HK-2 (cell line): ENCODE measurements around the gene ZNF248.
A peak's percentile ranks its signal among the peaks of the same experiment; 100 is the strongest.
"Not testable (repeated sequence)": the region's sequence is repeated elsewhere in the genome, so short reads cannot be mapped to it uniquely, and the experiment has no call there.

Source experiments
- DNase-seq: peaks from one replicate; pipeline ENCODE4 v3.0.0-alpha.2; 2018; ENCODE audit not compliant: unreplicated experiment

The ZNF248 gene

DNA sequence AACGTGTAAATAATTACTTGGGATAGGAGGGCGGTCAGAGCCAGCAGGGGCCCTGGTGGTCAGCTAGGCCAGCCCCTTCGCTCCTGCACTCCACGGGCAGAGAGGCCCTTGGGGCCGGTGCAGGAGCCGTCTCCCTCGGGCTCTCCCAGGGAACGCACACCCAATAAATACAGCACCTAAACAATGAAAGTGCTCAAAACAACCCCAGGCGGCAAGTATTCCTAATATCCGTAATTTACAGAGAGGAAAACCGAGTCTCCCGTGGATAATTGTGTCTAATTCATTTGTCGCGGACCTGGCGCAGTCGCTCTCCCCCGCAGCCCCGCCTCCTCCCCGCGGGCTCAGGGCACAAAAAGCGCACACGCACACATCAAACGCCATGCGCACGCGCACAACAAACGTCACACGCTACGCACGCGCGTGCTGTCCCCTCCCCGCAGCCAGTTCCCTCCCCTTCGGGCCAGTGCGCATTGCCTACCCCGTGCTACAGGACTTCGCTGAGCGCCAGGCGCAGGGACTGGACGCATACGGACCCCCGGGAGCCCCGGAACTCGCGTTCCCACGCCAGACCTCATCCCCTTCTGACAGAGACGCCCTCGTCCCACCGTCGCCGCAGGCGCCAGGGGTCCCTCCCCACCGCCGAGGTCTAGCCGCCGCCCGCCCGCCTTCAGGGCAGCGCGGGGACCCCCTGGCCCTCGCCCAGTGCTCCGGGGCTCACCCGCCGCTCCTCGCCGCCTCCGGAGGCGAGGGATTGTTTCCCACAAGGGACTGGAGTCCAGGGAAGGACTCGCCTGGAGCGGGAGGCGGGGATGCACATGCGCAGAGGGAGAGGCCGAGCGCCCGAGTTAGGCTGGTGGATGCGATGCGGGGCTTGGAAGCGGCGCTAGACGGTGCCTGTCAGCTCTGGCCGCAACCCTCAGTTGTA, at the start of gene ZNF248:
Gene ZNF248 (minus strand): TSS at position 324 of the 925 bp plus-strand sequence. CDS start 1,300 bp downstream, outside the sequence.
- DNase-seq, result peak; percentile 97

GRCh38 chr10:37906382-37906781, 49.0 kb upstream of the ZNF248 start:
- no peak for DNase-seq

GRCh38 chr10:37896436-37896835, 39.0 kb upstream of the ZNF248 start:
- DNase-seq, result no peak

DNA sequence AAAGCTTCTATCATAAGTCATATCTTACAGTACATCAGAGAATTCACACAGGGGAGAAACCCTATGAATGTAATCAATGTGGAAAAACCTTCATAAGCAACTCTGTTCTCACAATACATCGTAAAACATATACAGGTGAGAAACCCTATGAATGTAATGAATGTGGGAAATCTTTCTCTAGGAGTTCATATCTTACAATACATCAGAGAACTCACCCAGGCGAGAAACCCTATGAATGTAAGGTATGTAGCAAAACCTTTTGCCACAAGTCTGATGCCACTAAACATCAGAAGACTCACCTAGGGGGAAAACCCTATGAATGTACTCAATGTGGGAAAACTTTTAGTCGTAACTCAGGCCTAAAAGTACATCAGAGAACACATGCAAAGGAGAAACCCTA, 38.3 kb upstream of the ZNF248 start:
- DNase-seq, result no peak

DNA sequence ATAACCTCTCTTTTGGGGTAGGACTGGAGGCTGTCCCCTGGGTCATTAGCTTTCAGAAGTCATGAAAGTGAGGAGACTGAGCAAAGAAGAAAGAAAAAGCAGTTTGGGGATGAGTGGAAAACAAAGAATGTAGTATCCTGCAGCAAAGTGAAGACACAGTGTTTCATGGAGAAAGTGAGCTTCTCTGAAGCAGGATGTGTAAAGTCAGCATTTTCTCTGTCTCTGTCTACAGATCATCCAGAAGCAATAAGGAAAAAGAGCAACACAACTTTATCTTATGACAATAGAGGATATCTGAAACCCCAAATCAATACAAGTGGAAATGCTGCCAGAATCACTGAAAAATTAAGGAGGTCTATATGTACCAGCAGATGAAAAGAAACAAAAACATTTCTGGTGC, 28.4 kb upstream of the ZNF248 start:
- no peak for DNase-seq

DNA sequence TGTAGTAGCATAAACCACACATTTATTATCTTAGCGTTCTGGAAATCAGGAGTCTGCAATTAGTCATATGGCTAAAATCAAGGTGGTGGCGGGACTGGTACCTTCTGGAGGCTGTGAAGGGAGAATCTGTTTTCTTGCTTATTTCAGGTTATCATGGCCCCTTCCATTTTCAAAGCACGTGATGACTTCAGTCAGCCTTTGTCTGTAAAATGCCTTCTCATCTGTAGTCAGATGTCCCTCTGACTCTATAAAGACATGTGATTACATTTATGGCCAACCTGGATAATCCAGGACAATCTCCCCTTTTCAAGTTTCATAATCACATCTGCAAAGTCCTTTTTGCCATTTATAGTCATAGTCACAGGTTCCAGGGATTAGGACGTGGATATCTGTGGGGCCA, 15.5 kb upstream of the ZNF248 start:
- no peak for DNase-seq

- no peak for DNase-seq
Measured at GRCh38 chr10:37872283-37872682, 14.9 kb upstream of the ZNF248 start.

DNA sequence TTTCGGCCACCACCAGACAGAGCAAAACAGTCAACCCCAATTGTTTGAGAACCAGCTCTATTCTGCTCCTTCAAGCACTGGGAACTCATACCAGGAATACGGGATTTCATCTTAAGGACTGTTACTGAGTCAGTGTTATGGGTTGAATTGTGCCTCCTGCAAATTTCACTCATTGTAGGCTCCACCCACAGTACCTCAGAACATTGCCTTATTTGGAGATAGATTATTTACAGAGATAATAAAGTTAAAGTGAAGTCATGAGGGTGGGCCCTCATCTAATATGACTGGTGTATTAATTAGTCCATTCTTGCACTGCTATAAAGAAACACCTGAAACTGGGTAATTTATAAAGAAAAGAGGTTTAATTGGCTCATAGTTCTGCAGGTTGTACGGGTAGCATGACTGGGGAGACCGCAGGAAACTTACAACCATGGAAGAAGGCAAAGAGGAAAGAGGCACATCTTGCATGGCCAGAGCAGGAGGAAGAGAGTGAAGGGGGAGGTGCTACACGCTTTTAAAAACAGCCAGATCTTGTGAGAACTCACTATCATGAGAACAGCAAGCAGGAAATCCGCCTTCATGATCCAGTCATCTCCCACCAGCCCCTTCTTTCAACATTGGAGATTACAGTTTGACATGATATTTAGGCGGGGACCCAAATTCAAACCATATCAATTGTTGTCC, 14.3 kb upstream of the ZNF248 start:
- DNase-seq, result no peak

- no peak for DNase-seq
Measured at GRCh38 chr10:37871143-37871542, 13.7 kb upstream of the ZNF248 start.

- DNase-seq, result no peak
Measured at GRCh38 chr10:37868796-37869195, 11.4 kb upstream of the ZNF248 start.

- no peak for DNase-seq
Measured at GRCh38 chr10:37865957-37866803, 8.8 kb upstream of the ZNF248 start.

DNA sequence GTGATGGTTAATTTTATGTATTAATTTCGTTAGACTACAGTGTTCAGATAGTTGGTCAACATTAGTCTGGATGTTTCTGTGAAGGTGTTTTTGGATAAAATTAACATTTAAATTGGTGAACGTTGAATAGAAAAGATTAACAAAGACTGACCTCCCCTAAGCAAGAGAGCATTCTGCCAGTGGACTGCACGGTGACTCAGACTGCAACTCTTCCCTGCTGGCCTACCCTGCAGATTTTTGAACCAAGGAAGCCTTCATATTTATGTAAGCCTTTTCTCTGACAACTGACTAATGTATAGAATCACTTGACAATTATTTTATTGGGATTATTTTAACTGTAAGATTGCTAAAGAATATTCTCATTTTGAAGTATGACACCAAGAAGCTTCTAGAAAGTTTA, 7.9 kb upstream of the ZNF248 start:
- no peak for DNase-seq

GRCh38 chr10:37860494-37861190, 3.2 kb upstream of the ZNF248 start:
- no peak for DNase-seq

DNA sequence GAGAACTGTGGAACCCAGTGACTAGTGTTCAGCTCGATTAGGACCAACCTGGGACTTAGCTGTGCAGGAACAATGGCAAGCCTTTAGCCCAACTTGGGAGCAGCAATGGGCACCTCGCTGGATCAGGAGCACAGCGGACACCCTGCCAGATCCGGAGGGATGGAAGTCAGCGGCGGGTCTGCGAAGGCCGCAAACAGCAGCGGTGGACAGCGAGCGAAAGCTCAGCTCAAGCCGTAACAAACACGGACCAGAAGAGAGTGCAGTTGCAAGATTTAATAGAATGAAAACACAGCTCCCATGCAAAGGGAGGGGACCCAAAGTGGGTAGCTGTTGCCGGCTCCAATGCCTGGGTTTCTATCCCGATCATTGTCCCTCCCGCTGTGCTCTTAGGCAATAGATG, 1.9 kb upstream of the ZNF248 start:
- not testable (repeated sequence) for DNase-seq

DNA sequence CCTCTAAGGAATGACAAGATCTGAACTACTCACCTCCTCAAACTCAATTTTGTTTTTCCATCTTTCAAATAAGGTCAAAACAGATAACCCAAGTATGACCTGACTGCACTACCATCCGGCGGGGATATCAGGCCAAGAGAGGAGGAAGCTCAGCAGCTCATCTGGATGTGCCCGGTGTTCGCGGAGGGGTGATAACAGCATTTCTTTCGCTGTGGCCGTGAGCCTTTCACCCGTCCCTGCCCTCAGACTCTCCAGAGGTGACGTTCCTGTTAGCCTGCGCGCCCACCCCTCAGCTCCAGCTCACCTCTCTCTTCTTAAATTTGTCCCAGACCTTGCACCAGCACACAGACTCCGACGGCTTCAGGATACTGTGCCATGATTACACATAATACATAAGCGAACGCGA, 526 bp downstream of the ZNF248 start:
- no peak for DNase-seq

GRCh38 chr10:37855636-37856035, 1.8 kb downstream of the ZNF248 start:
- DNase-seq, result no peak

DNA sequence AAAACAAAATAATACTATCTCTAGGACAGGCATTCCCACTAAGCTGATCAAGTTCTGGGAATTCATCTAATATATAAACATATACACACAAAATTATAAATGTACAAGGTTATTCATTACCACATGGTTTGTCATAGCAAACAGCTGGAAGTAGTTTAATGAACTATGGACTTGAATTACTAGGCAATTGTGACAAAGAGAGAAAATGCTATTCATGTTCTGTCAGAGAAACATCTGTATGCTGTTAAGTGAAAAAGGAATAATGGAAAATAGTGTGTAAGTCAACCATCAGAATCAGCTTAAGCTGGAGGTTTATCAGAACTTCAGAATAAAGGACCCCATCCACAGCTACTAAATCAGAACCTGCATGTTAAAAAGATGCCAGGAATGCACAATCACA, 2.8 kb downstream of the ZNF248 start:
- DNase-seq, result no peak

DNA sequence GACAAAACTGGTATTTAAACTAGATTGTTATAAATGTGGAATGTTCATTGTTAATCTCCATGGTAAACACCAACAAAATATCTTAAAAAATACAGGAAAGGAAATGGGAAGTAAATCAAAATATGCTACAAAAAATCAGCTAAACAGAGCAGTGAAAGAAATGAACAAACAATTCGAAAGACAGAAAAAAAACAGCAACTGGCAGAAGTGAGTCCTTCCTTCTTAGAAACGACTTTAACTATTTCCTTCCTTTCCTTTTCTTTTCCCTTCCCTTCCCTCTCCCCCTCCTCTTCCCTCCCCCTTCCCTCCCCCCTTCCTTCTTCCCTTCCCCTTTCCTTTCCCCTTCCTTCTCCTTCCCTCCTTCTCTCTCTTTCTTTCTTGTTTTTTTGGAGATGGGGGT, 12.8 kb downstream of the ZNF248 start:
- no peak for DNase-seq

GRCh38 chr10:37839243-37839642, 18.2 kb downstream of the ZNF248 start:
- no peak for DNase-seq

GRCh38 chr10:37831495-37832333, 25.7 kb downstream of the ZNF248 start:
- no peak for DNase-seq

DNA sequence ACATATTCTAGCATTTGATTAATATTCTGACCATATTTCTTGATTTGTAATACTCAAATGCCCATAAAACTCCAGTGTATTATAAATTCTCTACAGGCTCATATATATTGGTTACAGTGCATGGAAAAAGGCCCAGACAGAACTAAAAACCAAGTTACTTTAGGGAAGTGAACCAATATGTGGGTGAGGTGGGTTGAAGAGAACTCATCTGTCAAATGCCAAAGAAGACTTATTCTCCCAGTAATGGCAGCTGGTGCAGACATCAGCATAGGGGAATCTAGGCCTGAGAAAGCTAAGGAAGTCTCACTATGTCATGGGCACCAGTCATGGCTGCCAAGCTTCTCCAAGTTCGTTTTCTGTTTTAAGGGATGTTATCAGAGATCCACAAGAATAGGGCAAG, 30.6 kb downstream of the ZNF248 start:
- no peak for DNase-seq
